AG04450 (cell line): ENCODE measurements around the gene XYLT1. TPM values are rescaled to one million over a fixed set of nuclear protein-coding genes. Genes with fewer than 3 reads are reported as not detected.

Source experiments
- CTCF ChIA-PET: fragments of 300-600, 350-600 bp; formaldehyde crosslinking; extraction: SDS; loops from one replicate; lab custom pipeline; 2022; ENCODE audit warnings: antibody characterized with exemption, inconsistent platforms; lab: Charles Lee
- POLR2A ChIA-PET: fragments of 350-600 bp; formaldehyde crosslinking; extraction: SDS; loops from one replicate; lab custom pipeline; 2021; ENCODE audit warnings: antibody characterized with exemption, inconsistent platforms; lab: Yijun Ruan, JAX
- DNase-seq: peaks from one replicate; pipeline ENCODE4 v3.0.0-alpha.2; 2011; ENCODE audit warnings: low read depth, low spot score
- H3K27ac ChIP-seq: one replicate; pipeline ENCODE4 v1.5.1; 2012; ENCODE audit warnings: low read depth, low read length, control low read depth
- H3K27me3 ChIP-seq: one replicate; pipeline ENCODE4 v1.6.0; 2012; ENCODE audit warnings: low read length; ENCODE audit not compliant: control insufficient read depth, insufficient read depth
- H3K4me3 ChIP-seq: 2 replicates; pipeline ENCODE4 v1.5.1; 2011; ENCODE audit warnings: mild to moderate bottlenecking, low read depth, low read length, control low read depth
- H3K9me3 ChIP-seq: 2 replicates; pipeline ENCODE4 v1.5.1; 2012; ENCODE audit warnings: low read length; ENCODE audit not compliant: control insufficient read depth, insufficient read depth
- polyA plus RNA-seq: library from polyadenylated mRNA; depleted of rRNA; stranded (reverse); fragments of >200 nt; gene quantifications from 2 replicates; pipeline ENCODE4 v1.2.3, GENCODE V29; 2011
- small RNA-seq: library from RNA; depleted of rRNA; stranded (forward); fragments of <200 nt; gene quantifications from one replicate; pipeline ENCODE3, GENCODE V24; 2012; ENCODE audit warnings: low read depth; ENCODE audit not compliant: insufficient read length
- TF ChIP-seq, protein P1 (sequence below): IDR thresholded peaks from 2 replicates; pipeline ENCODE4 v1.5.1; 2011; ENCODE audit warnings: low read depth, low read length, control low read depth, inconsistent platforms

The XYLT1 gene
- polyA plus RNA-seq, 1 experiment = 6.7 TPM

GRCh38 chr16:17062676-17063075 lies 408.1 kb downstream of the XYLT1 start:
- no peaks in the 10 kb centered on the region for H3K27me3 ChIP-seq
- CTCF ChIA-PET = no interaction called here
- H3K9me3 ChIP-seq = no peaks in the 10 kb centered on the region
- TF ChIP-seq, protein P1, sequence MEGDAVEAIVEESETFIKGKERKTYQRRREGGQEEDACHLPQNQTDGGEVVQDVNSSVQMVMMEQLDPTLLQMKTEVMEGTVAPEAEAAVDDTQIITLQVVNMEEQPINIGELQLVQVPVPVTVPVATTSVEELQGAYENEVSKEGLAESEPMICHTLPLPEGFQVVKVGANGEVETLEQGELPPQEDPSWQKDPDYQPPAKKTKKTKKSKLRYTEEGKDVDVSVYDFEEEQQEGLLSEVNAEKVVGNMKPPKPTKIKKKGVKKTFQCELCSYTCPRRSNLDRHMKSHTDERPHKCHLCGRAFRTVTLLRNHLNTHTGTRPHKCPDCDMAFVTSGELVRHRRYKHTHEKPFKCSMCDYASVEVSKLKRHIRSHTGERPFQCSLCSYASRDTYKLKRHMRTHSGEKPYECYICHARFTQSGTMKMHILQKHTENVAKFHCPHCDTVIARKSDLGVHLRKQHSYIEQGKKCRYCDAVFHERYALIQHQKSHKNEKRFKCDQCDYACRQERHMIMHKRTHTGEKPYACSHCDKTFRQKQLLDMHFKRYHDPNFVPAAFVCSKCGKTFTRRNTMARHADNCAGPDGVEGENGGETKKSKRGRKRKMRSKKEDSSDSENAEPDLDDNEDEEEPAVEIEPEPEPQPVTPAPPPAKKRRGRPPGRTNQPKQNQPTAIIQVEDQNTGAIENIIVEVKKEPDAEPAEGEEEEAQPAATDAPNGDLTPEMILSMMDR = no peak
- no peak overlapping the region for H3K4me3 ChIP-seq
- no peak overlapping the region for H3K27ac ChIP-seq
- POLR2A ChIA-PET = no interaction called here
- no peak for DNase-seq

GRCh38 chr16:17061326-17061725 lies 409.4 kb downstream of the XYLT1 start:
- TF ChIP-seq, protein P1 = no peak

DNA sequence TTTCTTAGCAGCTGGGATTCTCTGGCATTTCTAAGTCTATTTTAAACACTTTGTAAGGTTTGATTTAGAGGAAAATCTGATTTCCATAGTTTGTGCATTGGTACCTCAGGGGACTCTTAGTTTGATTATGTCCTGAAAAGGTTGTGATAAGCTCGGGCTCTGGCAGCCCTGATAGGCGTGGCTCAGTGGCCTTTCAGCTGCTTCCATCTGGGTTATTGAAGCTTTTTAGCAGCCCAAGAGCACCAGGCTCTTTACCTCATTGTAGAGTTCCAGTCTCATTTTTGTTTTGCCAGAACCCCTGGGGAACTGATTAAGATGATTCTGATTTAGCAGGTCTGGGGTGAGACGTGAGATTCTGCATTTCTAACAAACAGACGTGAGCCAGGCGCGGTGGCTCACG lies 412.3 kb downstream of the XYLT1 start:
- H3K9me3 ChIP-seq = no peaks in the 10 kb centered on the region; the same call in 1 of the 2 replicates
- ChIA-PET POLR2A (no interaction called here), CTCF (no interaction called here)
- DNase-seq = no peak
- H3K27ac ChIP-seq = no peak overlapping the region
- TF ChIP-seq, protein P1 = no peak
- no peak overlapping the region for H3K4me3 ChIP-seq
- no peaks in the 10 kb centered on the region for H3K27me3 ChIP-seq

More at GRCh38 chr16:17061326-17061725, 409.4 kb downstream of the XYLT1 start:
- Histone ChIP-seq H3K27ac (no peak overlapping the region), H3K27me3 (no peaks in the 10 kb centered on the region), H3K4me3 (no peak overlapping the region), H3K9me3 (no peaks in the 10 kb centered on the region; the same call in 1 of the 2 replicates)
- no peak for DNase-seq
- CTCF ChIA-PET = no interaction called here
- POLR2A ChIA-PET = no interaction called here

GRCh38 chr16:17056666-17057065 lies 414.1 kb downstream of the XYLT1 start:
- Histone ChIP-seq H3K9me3 (no peaks in the 10 kb centered on the region; the same call in 1 of the 2 replicates), H3K4me3 (no peak overlapping the region), H3K27ac (no peak overlapping the region), H3K27me3 (no peaks in the 10 kb centered on the region)
- no peak for DNase-seq
- ChIA-PET CTCF (no interaction called here), POLR2A (no interaction called here)
- TF ChIP-seq, protein P1 = no peak

GRCh38 chr16:17053536-17054160 lies 417.1 kb downstream of the XYLT1 start:
- H3K4me3 ChIP-seq = no peak overlapping the region
- H3K27me3 ChIP-seq = no peaks in the 10 kb centered on the region
- no peaks in the 10 kb centered on the region; the same call in 1 of the 2 replicates for H3K9me3 ChIP-seq
- no peak overlapping the region for H3K27ac ChIP-seq
- ChIA-PET POLR2A (no interaction called here), CTCF (no interaction called here)
- TF ChIP-seq, protein P1 = no peak
- DNase-seq = no peak

Small RNAs within 50 kb of the gene (small RNA-seq; reads per million reads assigned to genes)
- gene AC109446.1 = not detected
